HG03103 (cell line): ENCODE results near the gene MALAT1.

Experiments
- ATAC-seq: cut with Tn5 transposase; IDR thresholded peaks from one replicate; pipeline ENCODE4 v1.9.1; 2021; ENCODE audit warnings: low read depth; ENCODE audit not compliant: unreplicated experiment

The MALAT1 gene

GRCh38 chr11:65537620-65538231 is 38.9 kb downstream of the MALAT1 start:
- ATAC-seq: no peak

GRCh38 chr11:65538232-65538914 is 39.5 kb downstream of the MALAT1 start:
- no peak for ATAC-seq

- ATAC-seq: no peak
These were observed 40.3 kb downstream of the MALAT1 start for GRCh38 chr11:65538915-65539743.

- peak; percentile 39 for ATAC-seq
These were observed 41.0 kb downstream of the MALAT1 start for GRCh38 chr11:65539744-65540289.

GRCh38 chr11:65540290-65541092 is 41.6 kb downstream of the MALAT1 start:
- ATAC-seq: peak; percentile 52

GRCh38 chr11:65541093-65541982 is 42.5 kb downstream of the MALAT1 start:
- ATAC-seq: no peak

- ATAC-seq: no peak
These were observed 44.0 kb downstream of the MALAT1 start for GRCh38 chr11:65542738-65543390.

GRCh38 chr11:65545853-65546216 is 47.0 kb downstream of the MALAT1 start:
- no peak for ATAC-seq

GRCh38 chr11:65546217-65546958 is 47.5 kb downstream of the MALAT1 start:
- peak; percentile 53 for ATAC-seq

- no peak for ATAC-seq
These were observed 48.7 kb downstream of the MALAT1 start for GRCh38 chr11:65547446-65548125.

- no peak for ATAC-seq
These were observed 49.5 kb downstream of the MALAT1 start for GRCh38 chr11:65548395-65548794.

- ATAC-seq: no peak
These were observed 50.3 kb downstream of the MALAT1 start for GRCh38 chr11:65549096-65549495.

GRCh38 chr11:65551572-65552387 is 52.9 kb downstream of the MALAT1 start:
- no peak for ATAC-seq

GRCh38 chr11:65552388-65552951 is 53.6 kb downstream of the MALAT1 start:
- no peak for ATAC-seq

- no peak for ATAC-seq
These were observed 54.6 kb downstream of the MALAT1 start for GRCh38 chr11:65553301-65554001.
